H1 (cell line): ENCODE results near the gene YBX2. TPM values are rescaled to one million over a fixed set of nuclear protein-coding genes. Genes with fewer than 3 reads are reported as not detected.

Experiments
- CBX8 ChIP-seq: fragments of 300-800, 300-1000 bp; sonication (generic); IDR thresholded peaks from 2 replicates; pipeline ENCODE4 v1.7.1; 2016; ENCODE audit warnings: low read depth, low read length, borderline replicate concordance
- CTBP2 ChIP-seq: IDR thresholded peaks from 2 replicates; pipeline ENCODE4 v1.7.0; 2011; ENCODE audit warnings: borderline replicate concordance, mild to moderate bottlenecking, moderate library complexity, mixed read lengths, low read length; ENCODE audit not compliant: insufficient read depth, insufficient read length
- EZH2 ChIP-seq: fragments of 200-600 bp; sonication (generic); IDR thresholded peaks from 2 replicates; pipeline ENCODE4 v1.7.1; 2012; ENCODE audit warnings: low read depth, mild to moderate bottlenecking, moderate library complexity, low read length, inconsistent platforms; ENCODE audit not compliant: severe bottlenecking
- GTF2F1 ChIP-seq: IDR thresholded peaks from 2 replicates; pipeline ENCODE4 v1.6.1; 2012; ENCODE audit warnings: low read depth, low read length, improper control_type of control experiment, borderline replicate concordance
- JUND ChIP-seq: IDR thresholded peaks from 2 replicates; pipeline ENCODE4 v1.6.1; 2011; ENCODE audit warnings: mild to moderate bottlenecking, improper control_type of control experiment, low read length
- KDM5A ChIP-seq: fragments of 200-600 bp; IDR thresholded peaks from 2 replicates; pipeline ENCODE4 v1.7.1; 2012; ENCODE audit warnings: mild to moderate bottlenecking, low read length, inconsistent platforms, mixed read lengths
- NRF1 ChIP-seq: IDR thresholded peaks from 2 replicates; pipeline ENCODE4 v1.6.1; 2011; ENCODE audit warnings: mild to moderate bottlenecking, low read depth, low read length, improper control_type of control experiment
- SIN3A ChIP-seq, 2 experiments: IDR thresholded peaks in 1 of 2; conservative IDR thresholded peaks in 1 of 2; 2 replicates each; pipeline ENCODE4 v1.6.1; 2011 to 2012; ENCODE audit warnings: low read length in 2 of 2, improper control_type of control experiment in 1 of 2, low read depth in 1 of 2, mild to moderate bottlenecking in 1 of 2
- USF2 ChIP-seq: IDR thresholded peaks from 2 replicates; pipeline ENCODE4 v1.6.1; 2011; ENCODE audit warnings: low read length, improper control_type of control experiment
- polyA plus RNA-seq, 7 experiments: library from polyadenylated mRNA; depleted of rRNA in 3 of 7; stranded (reverse) in 5 of 7; unstranded in 2 of 7; fragments of >200 nt in 5 of 7; fragments of 200-250 nt in 2 of 7; gene quantifications; 1 replicate in 5 of 7; 2 replicates in 1 of 7; 4 replicates in 1 of 7; pipeline versions ENCODE4 v1.2.1 to v1.2.3, GENCODE V29; 2011 to 2013; ENCODE audit warnings: missing spikeins in 2 of 7, mixed read lengths in 2 of 7
- total RNA-seq: library from RNA; stranded (reverse); fragmentation: NEBNext Ultra II Directional; extraction: Animal tissue kit (Norgen Biotek cat#: 25700); gene quantifications from 2 replicates; pipeline ENCODE4 v1.2.1, GENCODE V29; 2021
- TF ChIP-seq, protein P1 (sequence below), 3 experiments: IDR thresholded peaks; 1 replicate in 2 of 3; 2 replicates in 1 of 3; pipeline versions ENCODE4 v1.5.1 to v1.6.1; 2011; ENCODE audit warnings: low read length in 3 of 3, mild to moderate bottlenecking in 3 of 3, inconsistent platforms in 2 of 3, low read depth in 1 of 3, moderate library complexity in 1 of 3; ENCODE audit not compliant: insufficient read depth in 1 of 3; ENCODE audit errors: control extremely low read depth in 1 of 3

Gene YBX2
- total and polyA plus RNA-seq, 2 of the 8 experiments (the other 6 are each of a cell fraction or from before 2014, with no cell fraction given), result 19.2 to 30.5 TPM

DNA sequence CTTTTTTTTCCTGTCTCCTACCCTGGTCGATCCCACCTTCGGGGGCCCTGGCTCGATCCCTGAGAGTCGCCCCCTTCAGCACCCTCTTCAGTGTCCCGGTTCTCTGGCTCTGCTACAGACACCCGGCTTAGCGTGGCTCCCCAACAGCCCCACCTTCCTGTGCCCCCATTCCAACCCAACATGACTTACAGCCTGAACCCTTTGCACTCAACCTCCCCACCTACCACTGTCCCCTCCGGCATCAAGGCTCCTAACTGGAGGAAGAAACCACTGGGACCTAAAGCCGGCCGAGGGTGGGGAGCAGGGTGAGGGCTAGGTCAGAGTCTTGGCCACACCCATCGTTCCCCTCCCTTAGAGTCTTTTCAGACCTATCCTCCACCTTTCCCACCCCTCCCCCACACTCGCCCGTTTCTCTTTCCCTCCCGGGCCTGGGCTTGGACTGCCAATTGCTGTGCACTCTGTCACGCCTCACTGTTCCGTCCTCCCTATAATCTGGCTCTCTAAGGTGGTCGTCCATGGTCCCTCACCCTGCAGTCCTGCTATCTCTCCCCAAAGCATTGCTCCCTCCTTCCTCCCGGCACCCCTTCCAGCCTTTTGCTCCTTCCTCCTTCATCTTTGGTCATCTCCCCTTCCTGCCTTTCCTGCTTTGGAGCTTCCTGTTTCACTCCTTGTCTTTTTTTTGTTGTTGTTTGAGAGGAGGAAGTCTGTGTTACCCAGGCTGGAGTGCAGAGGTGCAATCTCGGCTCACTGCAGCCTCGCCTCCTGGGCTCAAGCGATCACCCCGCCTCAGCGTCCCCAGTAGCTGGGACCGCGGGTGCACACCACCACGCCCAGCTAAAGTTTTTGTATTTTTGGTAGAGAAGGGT lies 31.3 kb downstream of the YBX2 start (continued):
- TF ChIP-seq NRF1 (no peak), GTF2F1 (no peak), SIN3A (conservative IDR thresholded peaks at IDR 0.05 in 1 of 2, IDR thresholded peaks at IDR 0.05 in 1 of 2; ENCODE audit: low read depth in 1 of 2, low read length in 2 of 2) (peak in 1 of 2 experiments; percentile 64; a peak in 1 of 4 replicates), CTBP2 (no peak), CBX8 (no peak), KDM5A (no peak), EZH2 (no peak), USF2 (no peak), JUND (no peak)
- TF ChIP-seq, protein P1, sequence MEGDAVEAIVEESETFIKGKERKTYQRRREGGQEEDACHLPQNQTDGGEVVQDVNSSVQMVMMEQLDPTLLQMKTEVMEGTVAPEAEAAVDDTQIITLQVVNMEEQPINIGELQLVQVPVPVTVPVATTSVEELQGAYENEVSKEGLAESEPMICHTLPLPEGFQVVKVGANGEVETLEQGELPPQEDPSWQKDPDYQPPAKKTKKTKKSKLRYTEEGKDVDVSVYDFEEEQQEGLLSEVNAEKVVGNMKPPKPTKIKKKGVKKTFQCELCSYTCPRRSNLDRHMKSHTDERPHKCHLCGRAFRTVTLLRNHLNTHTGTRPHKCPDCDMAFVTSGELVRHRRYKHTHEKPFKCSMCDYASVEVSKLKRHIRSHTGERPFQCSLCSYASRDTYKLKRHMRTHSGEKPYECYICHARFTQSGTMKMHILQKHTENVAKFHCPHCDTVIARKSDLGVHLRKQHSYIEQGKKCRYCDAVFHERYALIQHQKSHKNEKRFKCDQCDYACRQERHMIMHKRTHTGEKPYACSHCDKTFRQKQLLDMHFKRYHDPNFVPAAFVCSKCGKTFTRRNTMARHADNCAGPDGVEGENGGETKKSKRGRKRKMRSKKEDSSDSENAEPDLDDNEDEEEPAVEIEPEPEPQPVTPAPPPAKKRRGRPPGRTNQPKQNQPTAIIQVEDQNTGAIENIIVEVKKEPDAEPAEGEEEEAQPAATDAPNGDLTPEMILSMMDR (IDR thresholded peaks at IDR 0.05; ENCODE audit: control extremely low read depth in 1 of 3, insufficient read depth in 1 of 3, low read depth in 1 of 3, low read length in 3 of 3), result no peak
